Endodermal cell (in vitro differentiated cells): Measurements from ENCODE around the gene SPATA31E1. TPM values are rescaled to one million over a fixed set of nuclear protein-coding genes. Genes with fewer than 3 reads are reported as not detected.

Experiments used
- DNase-seq: peaks from one replicate; pipeline ENCODE4 v3.0.0-alpha.2; 2017
- H3K27ac ChIP-seq: 2 replicates; pipeline ENCODE4 v1.5.1; 2013; ENCODE audit warnings: mild to moderate bottlenecking, low read depth, low read length, moderate library complexity
- H3K27me3 ChIP-seq: 2 replicates; pipeline ENCODE4 v1.6.1; 2013; ENCODE audit warnings: mild to moderate bottlenecking, low read length, moderate library complexity; ENCODE audit not compliant: insufficient read depth, control insufficient read depth, poor library complexity, severe bottlenecking
- H3K36me3 ChIP-seq: 2 replicates; pipeline ENCODE4 v1.7.0; 2013; ENCODE audit warnings: mild to moderate bottlenecking, low read length, moderate library complexity; ENCODE audit not compliant: control insufficient read depth, insufficient read depth
- H3K4me1 ChIP-seq: one replicate; pipeline ENCODE4 v1.7.0; 2013; ENCODE audit warnings: low read length; ENCODE audit not compliant: control insufficient read depth, insufficient read depth
- H3K4me3 ChIP-seq: 2 replicates; pipeline ENCODE4 v1.5.1; 2013; ENCODE audit warnings: mild to moderate bottlenecking, low read length, moderate library complexity
- H3K9ac ChIP-seq: 2 replicates; pipeline ENCODE4 v1.6.1; 2013; ENCODE audit warnings: mild to moderate bottlenecking, low read length, moderate library complexity; ENCODE audit not compliant: poor library complexity, severe bottlenecking; ENCODE audit errors: extremely low read depth
- H3K9me3 ChIP-seq: 2 replicates; pipeline ENCODE4 v1.6.1; 2013; ENCODE audit warnings: mild to moderate bottlenecking, low read length, moderate library complexity; ENCODE audit not compliant: control insufficient read depth
- H3K27ac Mint-ChIP-seq: 2 replicates; pipeline ENCODE4 v1.8.0; 2020; ENCODE audit warnings: mixed read lengths
- H3K27me3 Mint-ChIP-seq: 2 replicates; pipeline ENCODE4 v1.8.0; 2021; ENCODE audit warnings: mild to moderate bottlenecking, mixed read lengths; ENCODE audit not compliant: insufficient read depth
- H3K36me3 Mint-ChIP-seq: 2 replicates; pipeline ENCODE4 v1.8.0; 2020; ENCODE audit warnings: low read depth, mixed read lengths
- H3K4me1 Mint-ChIP-seq: 2 replicates; pipeline ENCODE4 v1.8.0; 2020; ENCODE audit warnings: mixed read lengths
- H3K4me3 Mint-ChIP-seq: 2 replicates; pipeline ENCODE4 v1.8.0; 2020; ENCODE audit warnings: mild to moderate bottlenecking, moderate library complexity, mixed read lengths
- H3K9me3 Mint-ChIP-seq: 2 replicates; pipeline ENCODE4 v1.8.0; 2020; ENCODE audit warnings: mild to moderate bottlenecking, mixed read lengths
- WGBS, 2 experiments: methylation state at CpG; one replicate each; pipeline versions ENCODE4 v1.1.5 to v1.1.7; 2013; ENCODE audit warnings: missing lambda C conversion rate in 2 of 2, mixed read lengths in 1 of 2; ENCODE audit not compliant: insufficient coverage in 1 of 2, insufficient read length in 1 of 2; 5-methylcytosine and 5-hydroxymethylcytosine counted together
- total RNA-seq, 2 donors: library from RNA; stranded (reverse); fragmentation: NEBNext Ultra II Directional in 1 of 2; extraction: Animal tissue kit (Norgen Biotek cat#: 25700) in 1 of 2; gene quantifications; 2 replicates in 1 of 2; 3 replicates in 1 of 2; pipeline ENCODE4 v1.2.1, GENCODE V29; 2021
- TF ChIP-seq, protein P1 (sequence below): fragments of 200-600 bp; sonication (generic); conservative IDR thresholded peaks from 2 replicates; pipeline ENCODE4 v1.5.0; 2021; ENCODE audit warnings: antibody characterized with exemption, mild to moderate bottlenecking

The SPATA31E1 gene
- total RNA-seq, 2 donors from 2014 or later = not detected

GRCh38 chr9:87855061-87855460 is 27.6 kb upstream of the SPATA31E1 start:
- Mint-ChIP-seq H3K36me3 (no peaks in the 10 kb centered on the region), H3K4me3 (no peak overlapping the region), H3K4me1 (peaks cover 7% of the 10 kb centered on the region), H3K27me3 (peaks cover 2% of the 10 kb centered on the region), H3K9me3 (peaks cover 32% of the 10 kb centered on the region), H3K27ac (no peak overlapping the region)
- Histone ChIP-seq H3K9me3 (no peaks in the 10 kb centered on the region), H3K4me1 (no peaks in the 10 kb centered on the region), H3K27me3 (no peaks in the 10 kb centered on the region), H3K27ac (no peak overlapping the region), H3K4me3 (no peak overlapping the region), H3K36me3 (no peaks in the 10 kb centered on the region), H3K9ac (no peak overlapping the region)
- peak; percentile 28 for DNase-seq
- 96 to 97% methylated on average over 3 of the region's 3 CpGs for WGBS, 2 experiments
- TF ChIP-seq, protein P1, sequence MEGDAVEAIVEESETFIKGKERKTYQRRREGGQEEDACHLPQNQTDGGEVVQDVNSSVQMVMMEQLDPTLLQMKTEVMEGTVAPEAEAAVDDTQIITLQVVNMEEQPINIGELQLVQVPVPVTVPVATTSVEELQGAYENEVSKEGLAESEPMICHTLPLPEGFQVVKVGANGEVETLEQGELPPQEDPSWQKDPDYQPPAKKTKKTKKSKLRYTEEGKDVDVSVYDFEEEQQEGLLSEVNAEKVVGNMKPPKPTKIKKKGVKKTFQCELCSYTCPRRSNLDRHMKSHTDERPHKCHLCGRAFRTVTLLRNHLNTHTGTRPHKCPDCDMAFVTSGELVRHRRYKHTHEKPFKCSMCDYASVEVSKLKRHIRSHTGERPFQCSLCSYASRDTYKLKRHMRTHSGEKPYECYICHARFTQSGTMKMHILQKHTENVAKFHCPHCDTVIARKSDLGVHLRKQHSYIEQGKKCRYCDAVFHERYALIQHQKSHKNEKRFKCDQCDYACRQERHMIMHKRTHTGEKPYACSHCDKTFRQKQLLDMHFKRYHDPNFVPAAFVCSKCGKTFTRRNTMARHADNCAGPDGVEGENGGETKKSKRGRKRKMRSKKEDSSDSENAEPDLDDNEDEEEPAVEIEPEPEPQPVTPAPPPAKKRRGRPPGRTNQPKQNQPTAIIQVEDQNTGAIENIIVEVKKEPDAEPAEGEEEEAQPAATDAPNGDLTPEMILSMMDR = no peak

- H3K27ac Mint-ChIP-seq = no peak overlapping the region
- Histone ChIP-seq H3K9me3 (no peaks in the 10 kb centered on the region), H3K27me3 (no peaks in the 10 kb centered on the region), H3K4me1 (no peaks in the 10 kb centered on the region), H3K27ac (no peak overlapping the region), H3K4me3 (no peak overlapping the region), H3K36me3 (no peaks in the 10 kb centered on the region), H3K9ac (no peak overlapping the region)
- H3K36me3 Mint-ChIP-seq = no peaks in the 10 kb centered on the region
- peaks cover 34% of the 10 kb centered on the region for H3K9me3 Mint-ChIP-seq
- DNase-seq = peak; percentile 36
- no peak overlapping the region for H3K4me3 Mint-ChIP-seq
- peaks cover 7% of the 10 kb centered on the region for H3K4me1 Mint-ChIP-seq
- WGBS, 2 experiments = 86 to 89% methylated on average over 11 to 29 of the region's 29 CpGs
- peaks cover 2% of the 10 kb centered on the region for H3K27me3 Mint-ChIP-seq
- TF ChIP-seq, protein P1 = no peak
Measured at GRCh38 chr9:87857141-87857947, 25.3 kb upstream of the SPATA31E1 start.

DNA sequence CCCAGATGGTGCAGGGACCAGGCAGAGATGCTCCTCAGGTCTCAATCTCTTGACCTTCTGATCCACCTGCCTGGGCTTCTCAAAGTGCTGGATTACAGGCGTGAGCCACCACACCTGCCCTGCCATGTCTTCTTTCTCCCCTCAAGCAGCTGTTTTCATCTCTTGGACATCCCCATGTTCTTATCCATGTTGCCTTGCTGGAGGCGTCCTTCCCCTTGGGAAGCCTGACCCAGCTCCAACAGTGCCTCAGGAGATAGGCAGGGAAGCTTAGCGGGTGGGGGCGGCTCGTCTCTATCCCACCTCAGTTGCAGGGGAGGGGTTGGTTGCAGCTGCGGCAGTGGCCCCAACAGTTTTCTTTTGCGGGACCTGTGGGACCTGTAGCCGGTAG is 24.7 kb upstream of the SPATA31E1 start:
- Histone ChIP-seq H3K9me3 (no peaks in the 10 kb centered on the region), H3K4me1 (no peaks in the 10 kb centered on the region), H3K27ac (no peak overlapping the region), H3K36me3 (no peaks in the 10 kb centered on the region), H3K9ac (no peak overlapping the region), H3K4me3 (no peak overlapping the region), H3K27me3 (no peaks in the 10 kb centered on the region)
- TF ChIP-seq, protein P1 = no peak
- Mint-ChIP-seq H3K36me3 (no peaks in the 10 kb centered on the region), H3K9me3 (peaks cover 36% of the 10 kb centered on the region), H3K4me3 (no peak overlapping the region), H3K27me3 (peaks cover 2% of the 10 kb centered on the region), H3K27ac (no peak overlapping the region), H3K4me1 (peaks cover 13% of the 10 kb centered on the region)
- peak; percentile 20 for DNase-seq
- 85 to 90% methylated on average over 4 to 8 of the region's 8 CpGs for whole genome bisulfite sequencing, 2 experiments
